NCI-H1048 (cell line): ENCODE measurements around the gene KRT6C.
"Not testable (repeated sequence)": the region's sequence is repeated elsewhere in the genome, so short reads cannot be mapped to it uniquely, and the experiment has no call there.

Source experiments
- DNase-seq: peaks from one replicate; lab custom pipeline; 2025; lab: John Stamatoyannopoulos, UW

Gene KRT6C

DNA sequence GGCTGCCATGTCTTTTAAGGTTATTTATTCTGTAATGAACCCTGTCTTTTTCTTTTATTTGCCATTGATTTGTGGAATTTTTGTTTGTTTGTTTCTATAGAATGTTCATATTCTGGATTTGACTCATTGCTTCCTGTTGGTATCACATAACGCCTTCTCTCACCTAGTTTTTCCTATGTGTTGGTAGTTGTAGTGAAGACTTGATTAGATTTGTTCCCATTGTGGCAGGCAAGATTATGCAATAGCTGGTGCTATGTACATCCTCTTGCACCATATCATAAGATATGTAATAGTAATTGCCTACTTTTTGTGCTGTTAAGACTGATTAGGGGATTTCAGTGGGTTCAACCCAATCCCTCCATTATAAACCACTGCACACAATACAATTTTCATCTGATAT, 17.8 kb downstream of the KRT6C start:
- DNase-seq: no peak

DNA sequence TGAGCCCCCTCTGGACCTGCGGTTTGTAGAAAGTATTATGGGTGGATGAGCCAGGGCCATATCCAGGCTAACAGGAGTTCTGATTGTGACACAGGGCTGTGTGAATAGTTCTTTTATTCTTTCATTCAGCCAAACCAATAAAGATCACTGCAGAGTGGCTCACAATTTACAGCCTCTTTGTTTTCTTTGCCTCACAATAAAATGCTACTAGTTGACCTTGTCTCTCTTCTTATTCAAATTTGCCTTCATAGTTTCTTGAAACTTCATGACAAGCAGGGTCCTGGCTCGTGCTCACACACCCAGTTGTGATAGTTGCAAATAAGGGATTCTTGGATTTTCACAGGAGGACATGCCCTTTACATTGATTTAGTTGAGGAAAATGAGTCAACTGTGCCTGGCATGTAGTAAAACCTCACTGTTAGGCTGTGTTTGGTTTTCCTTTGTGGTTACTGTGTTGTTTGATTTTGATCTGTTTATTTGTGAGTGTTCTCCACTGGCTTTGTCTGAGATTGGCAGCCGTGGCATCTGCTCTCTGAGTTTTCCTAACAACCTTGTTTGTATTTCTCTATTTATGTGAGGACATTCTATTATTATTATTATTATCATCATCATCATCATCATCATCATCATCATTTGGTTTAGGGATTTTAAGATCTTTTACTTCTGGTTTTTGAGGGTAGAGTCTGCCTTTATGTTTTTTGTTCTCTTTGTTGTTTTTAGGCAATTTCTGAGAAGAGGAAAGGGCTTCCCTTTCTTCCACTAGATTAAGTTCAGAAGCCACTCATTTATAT, 19.0 kb downstream of the KRT6C start:
- DNase-seq: no peak

DNA sequence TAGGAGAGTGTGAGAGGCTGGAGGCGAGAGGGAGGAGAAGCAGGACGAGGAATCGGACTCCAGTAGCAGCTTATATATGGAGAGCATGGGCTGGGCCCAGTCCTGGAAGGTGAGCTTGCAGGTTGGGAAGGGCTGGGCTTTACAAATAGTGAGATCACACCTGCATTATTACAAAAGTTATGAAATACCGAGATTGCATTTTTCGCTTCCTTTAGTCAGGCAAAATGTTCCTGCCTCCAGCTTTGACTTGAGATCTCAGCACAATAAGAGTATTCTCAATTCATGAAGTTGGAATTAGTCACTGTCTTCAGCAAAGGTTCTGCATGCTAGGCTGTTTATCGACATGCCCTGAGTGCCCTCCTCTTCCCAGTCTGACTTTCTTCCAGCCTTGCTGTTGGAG, 21.5 kb downstream of the KRT6C start, which contains the start of gene KRT6B:
KRT6B (minus strand) TSS at position 46 of the 400 bp plus-strand sequence. CDS start 68 bp downstream, outside the sequence.
- DNase-seq: no peak

- no peak for DNase-seq
These were observed 25.4 kb downstream of the KRT6C start for GRCh38 chr12:52448228-52448627.

DNA sequence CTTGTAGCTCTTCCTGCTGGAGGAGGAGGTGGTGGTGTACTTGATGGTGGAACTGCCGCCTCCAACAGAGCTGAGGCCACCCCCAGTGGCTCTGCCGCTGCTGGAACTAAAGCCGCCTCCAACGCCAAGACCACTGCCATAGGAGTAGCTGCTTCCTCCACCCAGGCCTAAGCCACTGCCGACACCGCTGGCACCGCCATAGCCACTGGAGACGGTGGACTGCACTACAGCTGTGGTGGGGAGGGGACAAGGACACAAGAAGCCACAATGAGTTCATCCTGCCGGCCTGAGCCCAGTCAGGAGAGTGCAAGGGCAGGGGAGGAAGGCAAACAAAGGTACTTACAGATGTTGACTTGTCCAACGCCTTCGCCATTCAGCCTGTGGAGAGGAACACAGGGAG, 26.4 kb downstream of the KRT6C start:
- DNase-seq: not testable (repeated sequence)

- no peak for DNase-seq
These were observed 27.1 kb downstream of the KRT6C start for GRCh38 chr12:52446367-52447045.

GRCh38 chr12:52445876-52446275, 27.7 kb downstream of the KRT6C start:
- DNase-seq: no peak

DNA sequence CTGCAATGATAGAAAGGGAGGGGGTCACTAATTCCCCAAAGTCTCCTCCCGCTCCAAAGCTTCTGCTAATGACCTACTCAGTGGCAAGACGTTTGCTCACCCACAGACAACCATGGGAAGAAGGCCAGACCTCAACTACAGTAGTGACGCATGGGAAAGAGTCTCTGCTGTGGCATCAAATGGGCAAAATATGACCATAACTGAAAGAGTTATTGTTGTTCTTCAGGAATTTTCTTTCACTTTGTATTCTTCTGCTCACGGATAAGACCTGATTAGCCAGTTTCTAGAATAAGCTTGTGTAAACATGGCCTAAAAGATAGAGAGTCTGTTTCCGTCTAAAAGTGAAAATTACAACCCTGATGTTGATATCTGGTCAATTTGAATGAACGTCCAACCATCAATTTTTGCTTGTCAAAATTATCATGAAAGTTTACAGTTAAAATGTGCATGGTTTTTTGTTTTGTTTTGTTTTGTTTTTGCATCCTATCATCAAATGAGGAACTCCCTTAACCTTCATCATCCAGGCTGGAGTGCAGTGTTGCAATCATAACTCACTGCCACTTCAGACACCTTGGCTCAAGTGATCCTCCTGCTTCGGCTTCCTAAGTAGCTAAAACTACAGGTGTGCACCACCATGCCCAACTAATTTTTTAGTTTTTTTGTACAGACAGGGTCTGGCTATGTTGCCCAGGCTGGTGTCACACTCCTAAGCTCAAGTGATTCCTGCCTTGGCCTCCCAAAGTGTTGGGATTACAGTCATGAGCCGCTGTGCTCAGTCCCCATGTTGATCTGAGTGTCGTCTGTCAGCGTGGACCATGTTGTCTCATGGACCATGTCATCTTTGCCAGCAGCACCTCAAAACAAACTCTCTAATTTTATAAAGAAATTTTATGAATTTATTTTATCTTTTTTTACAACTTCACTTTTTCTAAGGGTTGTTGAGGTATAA, 28.7 kb downstream of the KRT6C start:
- DNase-seq: peak; percentile 4

- DNase-seq: no peak
These were observed 29.6 kb downstream of the KRT6C start for GRCh38 chr12:52443966-52444365.

DNA sequence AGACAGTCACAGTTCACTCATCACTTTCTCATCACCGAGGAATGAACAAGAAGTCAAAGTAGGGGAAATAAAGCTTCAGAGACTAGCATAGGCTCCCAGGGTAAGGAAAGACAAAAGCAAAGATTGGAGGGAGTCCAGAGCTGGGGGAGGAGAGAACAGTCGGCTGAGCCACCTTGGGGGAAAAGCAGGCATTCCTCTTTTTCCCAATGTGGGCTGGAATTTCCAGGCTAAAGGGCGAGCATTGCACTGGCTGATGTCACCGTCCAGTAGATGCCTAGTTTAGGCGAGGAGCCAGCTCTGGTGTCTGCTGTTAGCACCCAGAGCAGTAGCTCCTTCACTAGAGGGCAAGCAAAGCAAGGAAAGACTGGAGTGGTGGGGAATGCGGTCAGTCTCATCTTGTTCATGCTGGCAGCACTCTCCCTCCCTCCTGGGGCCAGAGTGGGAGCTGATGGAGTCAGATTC, 31.0 kb downstream of the KRT6C start:
- no peak for DNase-seq

- no peak for DNase-seq
These were observed 32.2 kb downstream of the KRT6C start for GRCh38 chr12:52441320-52441911.

GRCh38 chr12:52440821-52441319, 32.7 kb downstream of the KRT6C start:
- DNase-seq: no peak

- no peak for DNase-seq
These were observed 33.8 kb downstream of the KRT6C start for GRCh38 chr12:52439845-52440244.

DNA sequence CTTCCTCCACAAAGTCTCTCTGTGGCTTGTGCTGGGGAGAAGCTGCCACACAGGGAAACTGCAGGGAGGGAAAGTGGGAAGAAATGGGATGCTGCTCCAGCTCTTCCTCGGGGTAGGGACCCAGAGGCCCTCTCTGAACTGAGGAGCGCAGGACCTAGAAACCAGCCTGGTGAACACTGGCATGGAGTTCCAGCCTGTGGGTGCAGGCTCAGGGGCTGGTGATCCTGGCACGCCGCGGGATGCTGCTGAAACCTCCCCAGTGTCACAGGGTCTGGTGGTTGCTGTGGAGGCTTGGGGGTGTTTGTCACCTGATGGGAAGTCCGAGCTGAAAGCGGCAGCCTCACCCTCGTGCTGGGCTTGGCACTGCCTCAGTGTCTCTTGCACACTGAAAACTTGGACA, 34.2 kb downstream of the KRT6C start:
- DNase-seq: no peak

- DNase-seq: no peak
These were observed 35.0 kb downstream of the KRT6C start for GRCh38 chr12:52438305-52439301.

DNA sequence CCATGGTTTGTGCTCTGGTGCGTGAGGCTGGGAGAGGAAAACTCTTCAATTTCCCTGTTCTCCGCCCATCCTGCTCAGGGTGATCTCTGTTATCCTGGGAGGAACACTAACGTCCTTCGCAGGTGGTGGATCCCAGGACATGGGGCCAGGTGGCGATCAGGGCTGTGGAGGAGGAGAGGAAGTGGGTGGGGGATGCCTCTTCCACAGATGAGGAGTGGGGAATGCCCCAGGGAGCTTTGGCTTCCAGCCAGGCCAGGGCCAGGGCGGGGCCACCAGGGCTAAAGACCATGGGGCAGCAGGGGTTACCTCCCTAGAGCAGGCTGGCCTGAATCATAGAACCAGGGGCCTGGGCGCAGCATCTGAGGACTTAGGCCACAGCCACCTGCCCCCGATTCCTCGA, 36.1 kb downstream of the KRT6C start:
- DNase-seq: no peak

DNA sequence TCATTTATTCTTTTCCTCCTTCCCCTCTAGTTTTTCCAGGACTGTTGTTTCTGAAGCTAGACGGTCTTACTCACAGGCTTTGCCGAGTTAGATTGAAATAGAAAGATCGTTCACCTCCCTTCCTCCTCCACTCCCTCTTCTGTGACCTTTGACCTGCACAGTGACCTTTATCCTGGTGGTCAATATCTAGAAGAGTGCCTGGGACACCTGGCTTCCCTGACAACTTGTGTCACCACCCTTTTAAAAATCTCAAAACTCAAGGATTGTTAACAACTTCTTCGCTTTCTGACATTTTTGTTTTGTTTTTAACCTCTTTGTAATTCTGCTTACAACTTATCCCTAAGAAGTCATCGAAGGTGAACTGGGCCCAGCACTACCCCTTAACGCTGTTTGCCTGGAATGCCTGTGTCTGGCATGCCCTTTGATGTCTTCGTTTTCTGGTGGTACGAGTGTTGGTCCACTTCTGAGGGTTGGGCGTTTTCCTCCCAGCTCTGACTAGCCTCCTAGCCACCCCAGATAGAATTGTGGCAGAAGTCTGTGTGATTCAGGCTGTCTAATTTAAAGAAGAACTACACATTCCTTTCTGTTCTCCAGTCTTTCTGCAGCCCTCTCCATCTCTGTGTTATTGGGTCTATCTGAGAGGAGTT, 36.7 kb downstream of the KRT6C start:
- no peak for DNase-seq

DNA sequence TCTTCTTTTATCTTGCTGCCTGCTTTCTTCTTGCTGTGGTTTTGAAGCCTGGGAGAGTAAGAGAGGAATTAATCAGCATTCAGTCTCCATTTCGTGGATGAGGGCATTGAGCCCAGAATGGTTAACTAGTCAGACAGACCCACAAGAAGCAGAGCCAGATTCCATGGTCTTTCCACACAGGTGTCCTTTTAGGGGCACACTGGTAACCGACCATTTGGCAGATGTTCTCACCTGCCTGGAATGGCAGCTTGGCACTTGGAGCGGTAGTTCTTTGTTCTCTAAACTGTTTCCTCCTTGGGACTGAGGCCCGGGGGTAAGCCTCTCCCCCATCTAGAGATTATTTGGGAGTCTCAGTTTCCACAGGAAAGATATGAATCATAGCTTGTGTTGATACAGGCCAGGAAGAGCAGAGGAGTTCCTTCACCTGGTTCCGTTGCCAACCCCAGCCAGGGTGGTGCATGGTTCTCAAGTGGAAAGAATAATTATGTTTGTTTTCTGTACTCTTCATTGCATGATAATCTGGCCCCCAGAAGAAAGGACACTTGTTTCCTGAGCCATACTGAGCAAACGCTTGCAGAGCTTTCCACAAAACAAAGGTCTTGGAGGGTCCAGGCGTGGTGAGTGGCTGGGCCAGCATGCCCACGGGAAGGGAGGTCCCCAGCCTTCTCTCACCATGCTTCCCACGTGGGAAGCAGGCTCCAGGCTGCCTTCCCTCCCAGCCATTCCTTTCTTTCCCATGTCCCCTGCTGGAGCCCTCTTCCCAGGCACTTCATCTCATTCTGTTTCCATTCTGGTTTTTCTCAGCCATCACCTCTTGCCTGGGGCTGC, 37.4 kb downstream of the KRT6C start:
- DNase-seq: no peak

- DNase-seq: no peak
These were observed 38.0 kb downstream of the KRT6C start for GRCh38 chr12:52435659-52435999.
